Raji (cell line): Measurements from ENCODE around the gene MYO6.

Experiments
- POLR2A ChIP-seq: IDR thresholded peaks from 2 replicates; pipeline ENCODE4 v1.6.1; 2011; ENCODE audit warnings: low read depth, low read length, control low read depth; ENCODE audit not compliant: insufficient read depth

Gene MYO6

GRCh38 chr6:75800708-75801505 is 51.9 kb downstream of the MYO6 start:
- TF ChIP-seq POLR2A, result no peak

DNA sequence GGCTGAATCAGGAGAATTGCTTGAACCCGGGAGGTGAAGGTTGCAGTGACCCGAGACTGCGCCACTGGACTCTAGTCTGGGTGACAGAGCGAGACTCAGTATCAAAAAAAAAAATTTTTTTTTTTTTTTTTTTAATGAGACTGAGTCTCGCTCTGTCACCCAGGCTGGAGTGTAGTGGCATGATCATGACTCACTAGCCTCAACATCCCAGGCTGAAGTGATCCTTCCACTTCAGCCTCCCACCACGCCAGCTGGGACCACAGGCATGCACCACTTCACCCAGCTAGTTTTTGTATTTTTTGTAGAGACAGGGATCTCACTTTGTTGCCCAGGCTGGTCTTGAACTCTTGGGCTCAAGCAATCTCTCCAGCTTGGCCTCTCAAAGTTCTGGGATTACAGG is 53.3 kb downstream of the MYO6 start:
- no peak for TF ChIP-seq POLR2A

GRCh38 chr6:75808507-75808906 is 59.5 kb downstream of the MYO6 start:
- no peak for TF ChIP-seq POLR2A

GRCh38 chr6:75812560-75812959 is 63.5 kb downstream of the MYO6 start:
- TF ChIP-seq POLR2A, result no peak

DNA sequence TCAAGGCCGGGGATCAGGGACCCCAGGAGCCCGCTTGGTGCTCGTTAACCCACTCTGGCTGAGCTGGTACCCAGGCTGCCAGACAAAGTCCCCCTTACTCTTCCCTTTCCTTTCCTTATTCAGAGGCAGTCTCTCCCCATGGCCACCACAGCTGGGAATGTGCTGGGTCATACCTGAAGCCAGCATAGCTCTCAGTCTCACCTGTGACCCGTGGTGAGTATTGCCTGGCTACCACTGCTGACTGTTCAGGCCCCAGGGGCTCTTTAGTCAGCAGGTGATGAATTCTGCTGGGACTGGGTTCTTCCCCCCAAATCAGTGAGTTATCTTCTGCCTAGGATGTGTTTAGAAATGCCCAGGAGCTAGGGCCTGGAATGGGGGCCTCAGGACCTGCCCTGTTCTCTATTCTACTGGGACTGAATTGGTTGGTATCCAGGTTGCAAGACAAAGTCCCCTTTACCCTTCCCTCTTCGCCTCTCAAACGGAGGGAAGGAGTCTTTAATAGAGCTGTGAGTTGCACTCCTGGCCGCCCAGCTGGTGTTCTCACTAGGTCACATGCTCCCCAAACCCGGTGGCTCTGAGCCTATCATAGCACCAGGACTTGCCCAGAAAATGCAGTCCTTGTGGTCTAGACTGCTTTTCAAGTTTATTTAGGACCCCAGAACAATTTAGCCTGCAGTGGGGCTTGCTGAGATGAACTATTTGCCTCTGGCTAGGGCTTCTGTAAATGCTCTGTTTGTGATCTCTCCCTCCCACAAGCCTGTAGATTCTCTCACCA is 64.6 kb downstream of the MYO6 start:
- TF ChIP-seq POLR2A, result no peak

- TF ChIP-seq POLR2A, result no peak
Measured at GRCh38 chr6:75815756-75816155, 66.7 kb downstream of the MYO6 start.

DNA sequence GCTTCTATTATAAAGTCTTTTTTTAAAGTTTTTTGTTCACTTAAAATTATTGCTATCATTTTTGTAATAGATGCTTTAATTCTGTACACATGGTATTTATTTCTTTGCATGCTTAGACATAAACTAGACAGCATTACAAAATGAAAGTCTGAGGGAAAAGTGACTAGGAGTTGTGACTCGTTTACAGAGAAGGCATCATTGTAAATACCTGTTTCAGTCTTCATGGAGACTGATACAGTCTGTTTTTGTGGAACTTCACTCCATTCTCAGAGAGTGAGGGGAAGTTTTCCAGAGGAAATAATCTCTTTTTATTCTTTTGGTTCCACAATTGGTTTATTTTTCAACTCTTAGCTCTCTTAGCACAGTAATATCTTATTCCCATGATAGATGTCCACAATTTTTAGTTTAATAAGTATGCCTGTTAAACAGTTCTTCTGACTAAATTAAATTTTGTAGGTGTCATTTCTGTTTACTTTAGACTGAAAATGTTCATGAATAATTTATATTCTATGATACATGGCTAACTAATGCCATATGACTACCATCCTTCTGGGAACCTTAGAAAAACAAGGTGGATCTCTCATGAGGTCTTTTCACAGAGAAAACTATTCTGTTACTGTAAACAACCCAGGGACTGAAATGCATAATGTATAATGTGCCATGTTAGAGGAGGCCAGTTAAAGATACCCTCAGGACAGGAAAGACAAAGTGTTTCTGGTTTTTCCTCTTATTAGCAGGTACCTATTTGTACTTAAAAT is 69.2 kb downstream of the MYO6 start:
- no peak for TF ChIP-seq POLR2A

GRCh38 chr6:75819776-75820487 is 70.9 kb downstream of the MYO6 start:
- TF ChIP-seq POLR2A, result no peak

DNA sequence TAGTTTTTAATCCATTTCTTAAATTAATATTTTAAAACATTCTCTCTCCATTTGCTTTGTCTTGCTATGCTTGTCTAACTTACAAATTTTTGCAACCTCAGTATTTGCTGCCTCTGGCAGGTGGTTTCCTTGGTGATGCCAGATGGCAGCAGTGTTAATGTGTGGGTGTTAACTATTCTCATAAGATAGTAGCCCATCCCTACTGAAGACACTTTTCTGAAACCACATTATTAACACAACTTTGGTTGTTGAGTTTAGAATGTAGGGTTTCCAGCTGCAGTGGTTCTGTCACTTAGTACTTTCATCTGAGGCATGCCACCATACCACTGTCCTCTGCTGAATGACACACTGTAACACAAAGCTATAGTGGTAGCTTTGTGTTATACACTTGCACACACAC is 75.1 kb downstream of the MYO6 start:
- no peak for TF ChIP-seq POLR2A

DNA sequence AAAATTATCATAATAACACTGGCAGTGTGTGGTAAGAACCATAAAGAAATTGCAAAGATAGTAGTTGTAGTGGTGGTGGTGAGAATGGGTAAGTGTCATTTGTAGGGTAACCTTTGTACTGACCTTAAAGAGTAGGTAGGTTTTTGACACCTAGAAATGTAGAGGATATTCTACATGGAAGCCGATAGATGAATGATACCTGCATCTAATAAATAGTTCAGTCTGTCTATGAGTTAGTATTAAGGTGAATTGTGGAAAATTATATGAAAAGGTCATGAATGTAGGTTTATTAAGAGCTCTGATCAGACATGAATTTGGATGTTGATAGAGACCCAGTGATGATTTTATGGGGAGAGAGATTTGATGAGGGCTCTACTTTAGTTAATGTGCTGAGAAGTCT is 78.1 kb downstream of the MYO6 start:
- TF ChIP-seq POLR2A, result no peak

GRCh38 chr6:75830959-75831885 is 82.2 kb downstream of the MYO6 start:
- TF ChIP-seq POLR2A, result no peak

GRCh38 chr6:75834447-75834846 is 85.4 kb downstream of the MYO6 start:
- TF ChIP-seq POLR2A, result no peak

DNA sequence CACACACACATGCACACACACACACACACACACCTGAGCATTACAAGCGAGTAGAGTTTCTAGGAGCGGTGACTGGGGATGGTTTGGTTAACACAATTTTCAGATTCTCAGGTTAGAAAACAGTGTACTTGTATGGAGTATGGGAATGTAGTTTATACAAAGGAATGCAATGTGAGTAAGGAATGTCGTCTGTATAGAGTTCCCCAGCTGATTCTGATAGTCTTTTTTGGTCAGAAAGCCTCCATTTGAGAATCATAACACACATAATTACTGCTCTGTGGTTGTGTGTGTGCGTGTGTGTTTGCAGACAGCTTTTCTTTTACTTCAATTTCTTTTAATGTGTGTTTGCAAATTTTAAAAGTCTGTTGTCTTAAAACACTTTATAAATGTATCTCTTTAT is 93.2 kb downstream of the MYO6 start:
- no peak for TF ChIP-seq POLR2A

DNA sequence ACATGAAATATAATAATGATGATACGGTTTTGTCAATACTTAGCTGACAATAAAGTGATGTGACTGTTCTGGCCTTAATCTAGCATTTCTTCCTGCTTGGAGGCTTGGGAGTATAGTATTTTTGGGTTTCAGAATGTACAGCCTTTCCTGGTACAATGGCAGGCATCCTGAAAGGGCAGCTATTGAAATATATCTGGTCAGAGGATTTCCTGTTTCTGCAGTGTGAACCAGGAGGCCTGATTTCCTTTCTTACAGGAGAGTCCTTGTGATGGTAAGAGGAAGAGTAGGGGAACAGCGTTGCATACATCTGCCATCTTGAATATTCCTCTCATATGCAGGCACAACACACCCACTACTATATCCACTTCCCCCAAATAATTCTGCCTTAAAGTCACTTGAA is 93.7 kb downstream of the MYO6 start:
- no peak for TF ChIP-seq POLR2A

- TF ChIP-seq POLR2A, result no peak
Measured at GRCh38 chr6:75843396-75843795, 94.4 kb downstream of the MYO6 start.

DNA sequence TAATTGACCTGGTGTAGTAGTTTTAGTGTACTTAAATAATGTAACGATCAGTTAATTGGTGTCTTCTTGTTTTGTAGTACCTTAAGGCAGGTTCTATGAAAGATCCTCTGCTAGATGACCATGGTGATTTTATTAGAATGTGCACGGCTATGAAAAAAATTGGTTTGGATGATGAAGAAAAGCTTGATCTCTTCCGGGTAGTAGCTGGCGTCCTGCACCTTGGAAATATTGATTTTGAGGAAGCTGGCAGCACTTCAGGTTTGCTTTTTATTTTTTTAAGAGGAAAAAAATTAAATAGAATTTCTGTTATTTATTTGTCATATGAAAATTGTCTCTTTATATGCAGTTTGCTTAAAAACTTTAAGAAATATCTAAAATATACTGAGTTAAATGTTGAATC is 99.2 kb downstream of the MYO6 start:
- no peak for TF ChIP-seq POLR2A
